Measurements from ENCODE around the gene NOC4L. TPM values are rescaled to one million over a fixed set of nuclear protein-coding genes. Genes with fewer than 3 reads are reported as not detected.
A peak's percentile ranks its signal among the peaks of the same experiment; 100 is the strongest.

NOC4L gene
- total RNA-seq, 6 experiments from 2014 or later = 7.4 to 9.7 (median 8.3) TPM

DNA sequence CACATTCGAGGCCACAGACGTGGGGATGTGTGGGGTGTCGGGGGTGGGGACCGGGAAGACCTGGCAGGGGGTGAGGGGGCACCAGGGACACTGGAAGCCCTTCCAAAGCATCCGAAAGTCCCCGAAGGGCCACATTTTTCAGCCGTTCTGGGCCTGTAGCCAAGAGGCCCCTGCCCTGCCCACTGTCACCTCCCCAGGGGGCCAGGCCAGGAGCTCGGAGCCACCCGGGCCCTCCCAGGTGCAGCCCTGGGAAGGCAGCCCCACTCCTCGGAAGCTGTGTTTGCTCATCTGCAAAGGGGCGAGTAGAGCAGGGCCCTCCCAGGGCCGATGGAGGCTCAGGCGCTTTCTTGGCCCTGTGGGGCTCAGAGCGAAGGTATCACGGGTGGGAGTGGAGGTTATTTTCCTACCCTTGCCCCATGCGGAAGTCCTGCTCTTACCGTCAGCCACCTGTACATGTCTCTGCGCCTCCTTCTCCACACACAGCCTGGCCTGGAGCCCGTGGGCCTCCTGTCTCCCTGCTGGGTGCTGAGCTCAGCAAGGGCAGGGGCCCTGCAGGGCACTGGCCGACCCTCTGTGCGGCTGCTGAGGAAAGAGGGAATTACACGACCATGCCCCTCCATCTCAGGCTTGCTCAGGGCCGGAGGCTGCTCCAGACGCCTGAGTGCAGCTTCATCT, 27.2 kb downstream of the NOC4L start:
- H3K27me3 ChIP-seq = no peaks in the 10 kb centered on the region
- TF ChIP-seq POLR2A (IDR thresholded peaks at IDR 0.05) (no peak), CTCF (IDR thresholded peaks at IDR 0.05) (no peak)
- intact Hi-C loops (cut with DNase I) = no loop called here
- DNase-seq (peak in 1 of 3 donors; percentile 23), ATAC-seq (no peak)
- no peak overlapping the region for H3K27ac ChIP-seq
- WGBS (ENCODE audit: insufficient coverage, low coverage, low lambda C conversion rate, missing lambda C conversion rate) = 41% methylated on average over 4 of the region's 24 CpGs
- H3K9me3 ChIP-seq = no peaks in the 10 kb centered on the region
- H3K36me3 ChIP-seq = no peaks in the 10 kb centered on the region
- no peaks in the 10 kb centered on the region for H3K4me1 ChIP-seq
- H3K4me3 ChIP-seq = no peak overlapping the region

DNA sequence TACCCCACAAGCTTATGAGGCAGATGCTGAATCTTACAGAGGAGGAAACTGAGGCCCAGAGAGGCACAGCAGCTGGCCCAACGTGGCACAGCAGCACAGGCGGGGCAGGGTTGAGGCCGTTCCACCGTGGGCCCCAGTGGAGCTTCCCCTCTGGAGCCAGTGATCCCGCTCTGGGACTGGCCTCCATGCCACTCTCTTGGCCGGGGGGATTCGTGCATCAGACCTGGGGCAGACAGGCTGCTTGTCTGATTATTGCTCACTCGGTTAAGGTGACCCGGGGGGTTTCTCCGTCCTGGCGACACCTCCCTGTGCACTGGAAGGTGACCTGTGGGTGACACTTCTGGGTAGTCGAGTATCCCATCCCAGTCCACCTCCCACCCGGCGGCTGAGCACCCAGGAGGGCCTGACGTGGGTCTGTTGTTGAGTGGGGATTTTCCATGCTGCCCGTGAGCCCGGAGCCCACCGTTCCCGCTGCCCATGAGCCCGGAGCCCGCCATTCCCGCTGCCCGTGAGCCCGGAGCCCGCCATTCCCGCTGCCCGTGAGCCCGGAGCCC, 27.8 kb downstream of the NOC4L start:
- no peak for ATAC-seq
- no peaks in the 10 kb centered on the region for H3K27me3 ChIP-seq
- no peak overlapping the region for H3K27ac ChIP-seq
- no peak for TF ChIP-seq POLR2A (IDR thresholded peaks at IDR 0.05)
- no peaks in the 10 kb centered on the region for H3K36me3 ChIP-seq
- intact Hi-C loops (cut with DNase I) = no loop called here
- no peaks in the 10 kb centered on the region for H3K9me3 ChIP-seq
- peak in 2 of 3 donors; percentile 14 to 48 for DNase-seq
- WGBS (ENCODE audit: insufficient coverage, low coverage, low lambda C conversion rate, missing lambda C conversion rate) = 52% methylated on average over 13 of the region's 28 CpGs
- no peaks in the 10 kb centered on the region for H3K4me1 ChIP-seq
- H3K4me3 ChIP-seq = no peak overlapping the region

DNA sequence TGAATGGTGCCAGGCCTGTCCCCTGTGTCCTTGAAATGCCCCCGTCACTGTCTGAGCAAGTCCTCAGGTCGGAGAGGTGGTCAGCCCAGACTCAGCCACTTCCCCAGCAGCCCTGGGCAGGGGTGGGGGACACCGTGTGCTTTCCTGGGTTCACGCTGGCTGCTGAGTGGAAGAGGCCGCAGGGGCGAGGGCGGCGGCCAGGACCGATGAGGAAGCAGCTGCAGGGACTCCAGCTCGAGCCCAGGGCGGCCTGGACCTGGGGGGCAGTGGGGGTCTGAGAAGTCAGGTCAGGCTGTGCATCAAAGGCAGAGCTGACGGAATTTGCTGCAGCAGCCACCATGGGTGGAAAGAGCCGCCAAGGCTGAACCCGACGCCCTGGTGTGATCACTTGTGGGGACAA, 28.4 kb downstream of the NOC4L start:
- Histone ChIP-seq H3K4me1 (no peaks in the 10 kb centered on the region), H3K4me3 (no peak overlapping the region), H3K27ac (no peak overlapping the region), H3K27me3 (no peaks in the 10 kb centered on the region), H3K36me3 (no peaks in the 10 kb centered on the region), H3K9me3 (no peaks in the 10 kb centered on the region)
- ATAC-seq = no peak
- TF ChIP-seq POLR2A (IDR thresholded peaks at IDR 0.05) = no peak
- TF ChIP-seq CTCF (IDR thresholded peaks at IDR 0.05) = no peak
- DNase-seq = peak in 1 of 3 donors; percentile 13
- WGBS (ENCODE audit: insufficient coverage, low coverage, low lambda C conversion rate, missing lambda C conversion rate) = 37% methylated on average over 8 of the region's 15 CpGs
- intact Hi-C loops (cut with DNase I) = no loop called here

DNA sequence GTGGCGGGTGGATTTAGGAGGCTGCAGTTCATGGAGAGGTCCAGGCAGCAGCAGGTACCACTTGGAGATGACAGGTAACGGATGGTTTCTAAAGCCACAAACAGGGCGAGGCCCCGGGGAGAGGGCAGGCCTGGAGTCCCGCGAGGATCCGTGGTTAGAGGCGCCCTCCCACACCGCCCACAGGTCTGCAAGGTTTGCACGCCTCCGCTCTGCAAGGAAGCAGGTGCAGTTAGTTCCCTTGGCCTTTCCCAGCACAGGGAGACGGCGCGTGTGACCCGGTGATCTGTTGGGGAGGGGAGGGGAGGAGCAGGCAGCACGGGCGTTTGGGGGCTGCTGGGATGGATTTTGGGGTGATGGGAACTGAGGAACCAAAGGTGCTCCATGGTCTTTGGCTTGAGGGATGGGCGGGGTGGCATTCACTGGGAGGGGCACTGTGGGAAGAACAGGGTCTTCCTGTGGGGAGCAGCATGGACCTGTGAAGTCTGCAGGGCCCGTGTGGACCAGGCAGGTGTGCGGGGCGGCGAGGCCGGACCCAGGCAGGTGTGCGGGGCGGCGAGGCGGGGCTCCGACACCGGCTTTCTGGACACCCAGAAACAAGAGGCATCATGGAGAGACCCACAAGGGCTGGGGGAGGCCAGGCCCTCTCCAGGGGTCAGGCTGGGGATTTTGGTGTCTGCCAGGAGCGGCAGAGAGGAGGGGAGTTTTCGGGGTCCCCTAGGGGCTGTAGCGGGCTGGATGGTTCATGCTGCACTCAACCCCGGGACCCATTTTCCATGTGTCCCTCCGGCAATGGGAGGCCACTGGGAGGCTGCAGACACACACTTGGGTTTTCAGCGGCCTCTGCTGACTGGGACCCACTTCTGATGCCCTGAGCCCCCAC, 29.1 kb downstream of the NOC4L start:
- no peaks in the 10 kb centered on the region for H3K27me3 ChIP-seq
- WGBS (ENCODE audit: insufficient coverage, low coverage, low lambda C conversion rate, missing lambda C conversion rate) = 56% methylated on average over 2 of the region's 35 CpGs

More for the DNA sequence above, 29.1 kb downstream of the NOC4L start:
- no peak for ATAC-seq
- DNase-seq = peak in 1 of 3 donors; percentile 49
- no peak overlapping the region for H3K4me3 ChIP-seq
- no peaks in the 10 kb centered on the region for H3K36me3 ChIP-seq
- H3K27ac ChIP-seq = no peak overlapping the region
- TF ChIP-seq POLR2A (IDR thresholded peaks at IDR 0.05) (no peak), CTCF (IDR thresholded peaks at IDR 0.05) (no peak)
- H3K4me1 ChIP-seq = no peaks in the 10 kb centered on the region
- H3K9me3 ChIP-seq = no peaks in the 10 kb centered on the region
- intact Hi-C loops (cut with DNase I) = no loop called here

Measured in right lobe of liver (tissue), 6 donors.